ENCODE measurements around the gene SH3BP2.

DNA sequence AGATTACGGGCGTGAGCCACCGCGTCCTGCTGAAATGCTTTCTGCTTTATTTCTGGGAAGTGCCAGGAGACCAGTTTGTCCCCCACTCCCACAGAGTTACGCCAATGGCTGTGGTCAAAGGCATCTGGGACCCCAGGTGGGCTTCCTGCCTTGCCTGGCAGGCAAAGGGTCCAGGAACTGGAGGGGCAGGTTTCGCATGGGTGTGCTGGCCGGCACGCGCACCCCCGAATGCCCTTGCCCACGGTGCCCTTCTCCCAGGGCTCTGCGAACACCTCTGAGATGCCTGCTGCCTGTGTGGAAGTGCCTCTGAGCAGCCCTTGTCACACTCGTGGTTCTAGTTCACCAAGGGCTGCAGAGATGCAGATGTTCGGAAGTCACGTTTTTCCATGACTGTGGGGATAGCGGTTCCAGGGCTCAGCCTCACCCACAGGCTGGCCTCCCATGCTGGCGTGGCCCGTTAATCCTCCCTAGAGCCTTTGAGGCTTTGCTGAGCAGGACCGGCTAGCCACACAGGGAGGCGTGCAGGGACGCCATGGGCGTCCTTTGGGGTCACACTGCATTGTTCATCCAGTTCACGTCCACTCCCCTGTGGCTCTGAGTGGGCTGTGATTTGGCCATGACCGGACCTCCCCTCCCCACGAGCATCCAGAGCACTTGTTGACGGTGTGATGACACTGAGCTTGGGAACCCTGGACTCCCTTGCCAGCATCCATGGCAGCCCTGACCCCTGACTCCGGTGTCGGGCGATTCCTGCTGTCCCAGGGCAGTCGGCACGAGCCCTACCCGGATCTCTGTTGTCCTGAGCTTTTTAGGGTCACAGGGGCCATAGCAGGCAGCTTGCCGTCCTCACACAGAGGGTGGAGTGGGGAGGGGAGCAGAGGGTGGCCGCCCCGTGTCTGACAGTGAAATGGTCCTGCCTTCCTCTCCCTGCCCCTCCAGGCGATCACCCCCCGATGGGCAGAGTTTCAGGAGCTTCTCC lies 38.0 kb downstream of the SH3BP2 start:
- TF ChIP-seq, protein P1, sequence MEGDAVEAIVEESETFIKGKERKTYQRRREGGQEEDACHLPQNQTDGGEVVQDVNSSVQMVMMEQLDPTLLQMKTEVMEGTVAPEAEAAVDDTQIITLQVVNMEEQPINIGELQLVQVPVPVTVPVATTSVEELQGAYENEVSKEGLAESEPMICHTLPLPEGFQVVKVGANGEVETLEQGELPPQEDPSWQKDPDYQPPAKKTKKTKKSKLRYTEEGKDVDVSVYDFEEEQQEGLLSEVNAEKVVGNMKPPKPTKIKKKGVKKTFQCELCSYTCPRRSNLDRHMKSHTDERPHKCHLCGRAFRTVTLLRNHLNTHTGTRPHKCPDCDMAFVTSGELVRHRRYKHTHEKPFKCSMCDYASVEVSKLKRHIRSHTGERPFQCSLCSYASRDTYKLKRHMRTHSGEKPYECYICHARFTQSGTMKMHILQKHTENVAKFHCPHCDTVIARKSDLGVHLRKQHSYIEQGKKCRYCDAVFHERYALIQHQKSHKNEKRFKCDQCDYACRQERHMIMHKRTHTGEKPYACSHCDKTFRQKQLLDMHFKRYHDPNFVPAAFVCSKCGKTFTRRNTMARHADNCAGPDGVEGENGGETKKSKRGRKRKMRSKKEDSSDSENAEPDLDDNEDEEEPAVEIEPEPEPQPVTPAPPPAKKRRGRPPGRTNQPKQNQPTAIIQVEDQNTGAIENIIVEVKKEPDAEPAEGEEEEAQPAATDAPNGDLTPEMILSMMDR (IDR thresholded peaks at IDR 0.05) = no peak
- no peak for TF ChIP-seq POLR2A (IDR thresholded peaks at IDR 0.05)
- TF ChIP-seq EP300 (IDR thresholded peaks at IDR 0.05) = no peak
